GM12878 (cell line): ENCODE data around the gene SCRN1.

Experiments
- JUNB ChIP-seq: IDR thresholded peaks from 2 replicates; pipeline ENCODE4 v1.6.1; 2016; ENCODE audit warnings: antibody characterized with exemption, mild to moderate bottlenecking
- NFIC ChIP-seq: IDR thresholded peaks from 2 replicates; pipeline ENCODE4 v1.6.1; 2012; ENCODE audit warnings: low read depth, mild to moderate bottlenecking, inconsistent platforms, low read length, moderate library complexity
- NRF1 ChIP-seq: conservative IDR thresholded peaks from 2 replicates; pipeline ENCODE4 v1.6.1; 2011; ENCODE audit warnings: mild to moderate bottlenecking, low read depth, low read length, improper control_type of control experiment
- POLR2A ChIP-seq: IDR thresholded peaks from 2 replicates; pipeline ENCODE4 v1.6.1; 2011; ENCODE audit warnings: low read depth, mild to moderate bottlenecking, low read length
- RAD21 ChIP-seq: IDR thresholded peaks from 2 replicates; pipeline ENCODE4 v1.6.1; 2011; ENCODE audit warnings: mild to moderate bottlenecking, low read depth, low read length, moderate library complexity; ENCODE audit not compliant: insufficient read depth
- TF ChIP-seq, protein P1 (sequence below), 3 experiments: IDR thresholded peaks in 2 of 3; conservative IDR thresholded peaks in 1 of 3; 2 replicates each; pipeline ENCODE4 v1.5.1; 2011; ENCODE audit warnings: low read depth in 3 of 3, low read length in 3 of 3, mild to moderate bottlenecking in 3 of 3, control low read depth in 2 of 3, moderate library complexity in 2 of 3, inconsistent platforms in 1 of 3, mixed read lengths in 1 of 3; ENCODE audit not compliant: control insufficient read depth in 2 of 3, insufficient read depth in 1 of 3; ENCODE audit errors: extremely low read depth in 1 of 3

DNA sequence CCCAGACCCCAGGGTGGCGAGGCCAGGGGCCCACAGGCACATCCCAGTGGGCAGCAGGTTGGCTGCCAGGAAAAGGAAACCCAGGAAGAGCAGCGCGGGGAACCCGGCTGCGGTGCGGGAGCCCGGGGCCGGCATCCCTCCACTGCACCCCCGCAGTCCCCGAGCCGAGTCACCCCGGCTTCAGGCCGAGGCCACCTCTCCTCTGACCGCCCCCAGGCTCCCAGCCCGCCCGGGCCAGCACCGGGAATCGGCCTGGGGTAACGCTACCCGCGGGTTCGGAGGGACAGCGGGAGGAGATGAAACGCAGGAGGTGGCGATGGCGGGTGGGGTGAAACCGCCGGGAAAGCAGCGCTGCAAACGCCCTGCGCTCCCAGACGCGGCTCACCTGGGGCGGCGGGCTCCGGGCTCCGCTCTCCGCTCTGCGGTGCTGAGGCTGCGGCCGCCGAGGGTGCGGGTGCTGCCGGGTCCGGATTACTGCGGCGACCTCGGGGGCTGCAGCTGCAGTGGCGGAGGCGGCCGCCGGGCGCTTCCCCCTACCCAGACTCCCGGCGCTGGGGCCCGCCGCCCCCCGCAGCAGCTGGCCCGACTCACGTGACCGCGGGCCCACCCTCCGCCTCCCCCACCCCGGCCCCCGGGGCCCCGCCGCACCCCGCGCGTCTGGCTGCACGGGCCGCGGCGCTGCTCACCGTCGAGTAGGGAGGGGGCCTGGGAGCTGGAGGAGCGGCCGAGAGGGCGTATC, at the start of gene SCRN1:
- no peak for TF ChIP-seq RAD21
- TF ChIP-seq POLR2A, result peak; percentile 77
- TF ChIP-seq NRF1, result no peak
- TF ChIP-seq, protein P1, sequence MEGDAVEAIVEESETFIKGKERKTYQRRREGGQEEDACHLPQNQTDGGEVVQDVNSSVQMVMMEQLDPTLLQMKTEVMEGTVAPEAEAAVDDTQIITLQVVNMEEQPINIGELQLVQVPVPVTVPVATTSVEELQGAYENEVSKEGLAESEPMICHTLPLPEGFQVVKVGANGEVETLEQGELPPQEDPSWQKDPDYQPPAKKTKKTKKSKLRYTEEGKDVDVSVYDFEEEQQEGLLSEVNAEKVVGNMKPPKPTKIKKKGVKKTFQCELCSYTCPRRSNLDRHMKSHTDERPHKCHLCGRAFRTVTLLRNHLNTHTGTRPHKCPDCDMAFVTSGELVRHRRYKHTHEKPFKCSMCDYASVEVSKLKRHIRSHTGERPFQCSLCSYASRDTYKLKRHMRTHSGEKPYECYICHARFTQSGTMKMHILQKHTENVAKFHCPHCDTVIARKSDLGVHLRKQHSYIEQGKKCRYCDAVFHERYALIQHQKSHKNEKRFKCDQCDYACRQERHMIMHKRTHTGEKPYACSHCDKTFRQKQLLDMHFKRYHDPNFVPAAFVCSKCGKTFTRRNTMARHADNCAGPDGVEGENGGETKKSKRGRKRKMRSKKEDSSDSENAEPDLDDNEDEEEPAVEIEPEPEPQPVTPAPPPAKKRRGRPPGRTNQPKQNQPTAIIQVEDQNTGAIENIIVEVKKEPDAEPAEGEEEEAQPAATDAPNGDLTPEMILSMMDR (IDR thresholded peaks at IDR 0.05 in 2 of 3, conservative IDR thresholded peaks at IDR 0.05 in 1 of 3; ENCODE audit: control insufficient read depth in 2 of 3, extremely low read depth in 1 of 3, insufficient read depth in 1 of 3, low read depth in 3 of 3, low read length in 3 of 3), result 0 out of 6 replicates have a peak, but pooled peaks of 1 of the 3 experiments have one; percentile 2
- TF ChIP-seq JUNB, result no peak
- TF ChIP-seq NFIC, result no peak
